D721Med (cell line): ENCODE data around the gene FOXP1.

Source experiments
- DNase-seq: peaks from one replicate; pipeline ENCODE4 v3.0.0; 2011; ENCODE audit warnings: low spot score; ENCODE audit not compliant: insufficient read length
- FAIRE-seq: peaks from 2 replicates; lab custom pipeline; 2011; peaks lifted over from hg19 to GRCh38; lab: Jason Lieb, UNC
- TF ChIP-seq, protein P1 (sequence below): IDR thresholded peaks from 2 replicates; pipeline ENCODE4 v1.5.1; 2012; ENCODE audit warnings: mild to moderate bottlenecking, control low read depth; ENCODE audit not compliant: insufficient read depth; ENCODE audit errors: missing control alignments

Gene FOXP1

DNA sequence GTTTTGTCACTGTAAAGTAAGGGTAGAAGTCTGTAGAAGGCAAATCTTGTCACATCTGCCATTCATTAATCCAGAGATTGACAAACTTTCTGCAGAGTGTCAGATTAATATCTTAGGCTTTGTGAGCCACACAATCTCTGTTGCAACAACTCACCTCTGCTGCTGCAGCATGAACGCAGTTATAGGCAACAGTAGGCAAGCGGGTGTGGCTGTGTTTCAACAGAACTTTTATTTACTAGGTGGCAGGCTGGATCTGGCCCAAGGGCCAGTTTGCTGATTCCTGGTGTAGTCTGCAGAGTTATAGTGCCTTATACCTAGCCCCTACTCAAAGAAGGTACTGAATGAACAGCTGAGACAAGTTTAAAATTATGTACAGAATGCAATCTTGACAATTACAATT is 396.7 kb downstream of the FOXP1 start:
- DNase-seq, result no peak
- TF ChIP-seq, protein P1, sequence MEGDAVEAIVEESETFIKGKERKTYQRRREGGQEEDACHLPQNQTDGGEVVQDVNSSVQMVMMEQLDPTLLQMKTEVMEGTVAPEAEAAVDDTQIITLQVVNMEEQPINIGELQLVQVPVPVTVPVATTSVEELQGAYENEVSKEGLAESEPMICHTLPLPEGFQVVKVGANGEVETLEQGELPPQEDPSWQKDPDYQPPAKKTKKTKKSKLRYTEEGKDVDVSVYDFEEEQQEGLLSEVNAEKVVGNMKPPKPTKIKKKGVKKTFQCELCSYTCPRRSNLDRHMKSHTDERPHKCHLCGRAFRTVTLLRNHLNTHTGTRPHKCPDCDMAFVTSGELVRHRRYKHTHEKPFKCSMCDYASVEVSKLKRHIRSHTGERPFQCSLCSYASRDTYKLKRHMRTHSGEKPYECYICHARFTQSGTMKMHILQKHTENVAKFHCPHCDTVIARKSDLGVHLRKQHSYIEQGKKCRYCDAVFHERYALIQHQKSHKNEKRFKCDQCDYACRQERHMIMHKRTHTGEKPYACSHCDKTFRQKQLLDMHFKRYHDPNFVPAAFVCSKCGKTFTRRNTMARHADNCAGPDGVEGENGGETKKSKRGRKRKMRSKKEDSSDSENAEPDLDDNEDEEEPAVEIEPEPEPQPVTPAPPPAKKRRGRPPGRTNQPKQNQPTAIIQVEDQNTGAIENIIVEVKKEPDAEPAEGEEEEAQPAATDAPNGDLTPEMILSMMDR, result no peak
- FAIRE-seq, result no peak

DNA sequence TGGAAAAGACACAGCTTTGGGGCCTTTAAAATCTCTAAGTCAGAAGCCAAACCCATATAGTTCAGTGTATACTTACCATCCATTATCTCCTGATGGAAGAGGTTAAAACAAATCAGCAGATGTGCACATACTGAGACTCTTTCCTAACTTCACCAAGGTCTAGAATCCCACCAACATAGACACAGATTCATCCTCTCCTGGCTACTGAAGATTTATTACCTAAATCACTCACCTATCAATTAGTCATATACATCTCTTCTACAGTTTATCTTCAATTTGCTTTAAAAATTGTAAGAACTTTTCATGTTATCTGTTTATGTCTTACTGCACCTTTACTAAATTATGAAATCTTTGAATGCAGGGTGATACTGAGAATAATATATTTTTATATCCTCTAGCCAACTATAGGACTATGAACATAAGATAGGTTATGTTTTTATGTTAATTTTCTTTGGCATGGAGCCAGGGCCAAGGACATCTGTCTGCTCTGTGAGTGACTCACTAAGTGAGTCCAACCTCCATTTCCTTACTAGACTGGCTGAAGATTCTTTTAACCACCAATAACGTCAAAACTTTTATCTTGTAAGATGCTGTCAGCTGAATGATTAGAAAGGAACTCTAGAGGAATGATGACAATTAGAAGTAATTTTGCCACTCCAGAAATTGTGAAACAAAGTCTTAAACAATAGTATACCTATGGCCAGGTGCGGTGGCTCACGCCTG is 397.6 kb downstream of the FOXP1 start:
- no peak for FAIRE-seq
- DNase-seq, result no peak
- TF ChIP-seq, protein P1, result no peak

DNA sequence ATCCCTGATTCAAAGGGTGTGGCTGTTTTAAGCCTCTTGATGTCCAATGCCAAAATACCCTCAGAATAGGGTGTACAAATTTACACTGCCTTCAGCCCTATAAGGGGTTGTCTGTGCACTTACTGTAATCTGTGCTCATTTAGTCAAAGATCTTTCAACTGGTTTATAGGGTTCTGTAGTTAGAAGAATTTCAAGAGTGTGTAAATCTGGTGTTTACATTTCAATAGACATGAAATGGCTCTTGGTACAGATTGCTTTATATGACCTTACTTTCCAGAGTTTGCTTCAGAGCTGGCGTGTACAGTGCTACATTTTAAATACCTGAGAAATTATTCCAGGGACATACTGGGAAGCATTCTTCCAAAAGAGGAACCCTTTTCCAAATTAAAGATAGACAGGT is 399.3 kb downstream of the FOXP1 start:
- TF ChIP-seq, protein P1, result no peak
- no peak for DNase-seq
- no peak for FAIRE-seq

DNA sequence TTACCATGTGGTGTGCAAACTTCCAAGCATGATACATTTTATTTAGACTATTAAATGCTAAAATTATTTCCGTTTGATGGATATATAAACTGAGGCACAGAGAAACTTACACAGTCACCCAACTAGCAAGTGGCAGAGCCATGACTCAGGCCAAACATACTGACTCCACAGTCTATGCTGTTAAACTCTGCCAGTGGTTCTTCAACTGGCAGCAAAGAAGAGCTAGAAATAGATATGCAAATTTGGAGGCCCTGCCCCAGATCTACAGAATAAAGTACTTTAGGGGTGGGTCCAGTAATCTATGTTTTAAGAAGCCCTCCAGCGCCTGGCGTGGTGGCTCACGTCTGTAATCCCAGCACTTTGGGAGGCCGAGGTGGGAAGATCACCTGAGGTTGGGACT is 400.0 kb downstream of the FOXP1 start:
- FAIRE-seq (no peak), DNase-seq (no peak)
- TF ChIP-seq, protein P1, result no peak

DNA sequence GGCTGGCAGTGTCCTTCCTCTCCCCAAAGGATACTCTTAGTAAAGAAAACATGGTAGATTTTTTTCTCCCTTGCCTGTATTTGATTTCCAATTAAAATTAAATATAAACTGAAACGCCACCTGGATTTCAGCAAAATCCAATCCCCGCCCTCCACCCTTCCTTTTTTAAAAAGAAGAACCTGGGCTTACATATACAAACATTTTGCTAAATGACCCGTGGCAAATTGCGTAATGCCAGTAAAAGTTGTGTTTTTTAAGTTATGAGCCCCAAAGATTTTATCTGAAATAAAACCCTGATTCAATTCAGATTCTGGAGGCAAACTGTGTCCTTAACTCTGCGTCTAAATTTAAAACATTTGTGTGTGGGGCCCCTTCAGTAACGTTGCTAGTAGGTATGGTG is 403.0 kb downstream of the FOXP1 start:
- TF ChIP-seq, protein P1, result no peak
- no peak for DNase-seq
- FAIRE-seq, result no peak

DNA sequence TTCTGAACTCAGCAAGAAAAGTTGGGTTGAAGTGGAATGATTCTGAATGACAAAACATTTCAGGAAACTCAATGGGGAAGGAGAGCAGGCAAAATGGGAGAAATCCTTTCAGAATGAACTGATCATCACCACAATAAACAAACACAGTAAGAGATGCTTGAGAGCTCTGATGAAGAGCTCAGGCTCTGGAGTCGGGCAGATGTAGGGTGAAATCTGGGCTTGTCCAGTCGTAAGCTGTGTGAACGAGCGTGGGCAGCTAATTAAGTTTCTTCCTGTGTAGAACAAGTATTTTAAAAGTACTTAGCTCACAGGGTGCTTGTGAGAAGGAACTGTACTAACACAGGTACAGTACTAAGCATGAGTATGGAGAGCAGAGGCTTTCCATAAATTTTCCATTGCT is 406.2 kb downstream of the FOXP1 start:
- DNase-seq, result no peak
- TF ChIP-seq, protein P1, result no peak
- no peak for FAIRE-seq

DNA sequence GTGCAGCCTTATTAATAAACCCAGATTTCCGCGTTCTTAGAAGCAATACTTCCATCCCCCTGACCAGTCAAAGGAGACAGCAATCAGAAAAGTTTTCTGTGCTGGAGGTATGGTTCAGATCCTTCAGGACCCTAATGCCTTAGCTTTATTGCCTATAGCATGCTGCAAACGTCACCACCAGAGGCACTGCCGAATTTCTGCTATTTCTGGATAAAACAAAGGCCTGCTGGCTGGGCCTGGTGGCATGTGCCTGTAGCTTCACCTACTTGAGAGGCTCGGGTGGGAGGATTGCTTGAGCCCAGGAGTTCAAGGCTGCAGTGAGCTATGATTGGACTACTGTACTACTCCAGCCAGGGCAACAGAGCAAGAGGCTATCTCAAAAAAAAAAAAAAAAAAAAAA is 407.2 kb downstream of the FOXP1 start:
- TF ChIP-seq, protein P1, result no peak
- DNase-seq, result no peak
- FAIRE-seq, result no peak
